ENCODE data around the gene MYO6.

- no peak for TF ChIP-seq CTCF (tag by site-specific recombination; IDR thresholded peaks at IDR 0.05)
- TF ChIP-seq KLF10 (tag by site-specific recombination; IDR thresholded peaks at IDR 0.05): no peak
- TF ChIP-seq SETDB1 (IDR thresholded peaks at IDR 0.05; ENCODE audit: insufficient read length, low read length): no peak
- TF ChIP-seq ZNF513 (tag by site-specific recombination; IDR thresholded peaks at IDR 0.05): no peak
- no peak for TF ChIP-seq PRDM4 (tag by site-specific recombination; IDR thresholded peaks at IDR 0.05)
- no peak for TF ChIP-seq ZBTB20 (tag by site-specific recombination; IDR thresholded peaks at IDR 0.05)
- no peak for TF ChIP-seq ZNF121 (tag by site-specific recombination; IDR thresholded peaks at IDR 0.05)
- no peak for TF ChIP-seq ZNF132 (tag by site-specific recombination; IDR thresholded peaks at IDR 0.05; ENCODE audit: borderline replicate concordance)
- no peak for TF ChIP-seq BCL11B (tag by site-specific recombination; IDR thresholded peaks at IDR 0.05; ENCODE audit: low read depth)
These were observed 133.7 kb downstream of the MYO6 start for GRCh38 chr6:75882734-75883133.
